Ureter (tissue), 1 donor: ENCODE data around the gene S100PBP. TPM values are rescaled to one million over a fixed set of nuclear protein-coding genes. Genes with fewer than 3 reads are reported as not detected.

Experiments
- DNase-seq: peaks from one replicate; pipeline ENCODE4 v3.0.0-alpha.2; 2020; ENCODE audit warnings: low spot score
- total RNA-seq: library from RNA; stranded (reverse); gene quantifications from one replicate; pipeline ENCODE4 v1.2.4, GENCODE V29; 2023
- donor health status: DM: yes; HTN: yes; CAD: no.

The S100PBP gene
- total RNA-seq, 1 donor from 2014 or later, result 41.0 TPM

DNA sequence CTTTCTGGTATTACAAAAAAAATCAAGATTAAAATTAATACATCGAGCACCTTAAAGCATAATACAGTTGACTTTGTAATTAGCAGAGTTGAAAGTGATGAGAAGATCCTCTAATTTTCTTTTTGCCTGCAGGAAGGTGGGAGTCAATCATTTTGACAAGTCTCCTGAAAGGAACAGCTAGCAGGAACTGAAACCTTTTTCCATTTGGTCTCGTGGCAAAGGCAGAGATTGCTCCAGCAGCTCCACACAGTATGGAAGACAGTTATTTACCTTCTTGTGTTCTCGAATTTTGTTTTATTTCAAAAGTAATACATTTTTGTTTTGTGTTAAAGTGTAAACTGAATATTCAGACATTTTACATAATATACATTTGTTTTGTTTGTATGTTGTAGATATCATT is 7.7 kb downstream of the S100PBP start:
- DNase-seq, result no peak

DNA sequence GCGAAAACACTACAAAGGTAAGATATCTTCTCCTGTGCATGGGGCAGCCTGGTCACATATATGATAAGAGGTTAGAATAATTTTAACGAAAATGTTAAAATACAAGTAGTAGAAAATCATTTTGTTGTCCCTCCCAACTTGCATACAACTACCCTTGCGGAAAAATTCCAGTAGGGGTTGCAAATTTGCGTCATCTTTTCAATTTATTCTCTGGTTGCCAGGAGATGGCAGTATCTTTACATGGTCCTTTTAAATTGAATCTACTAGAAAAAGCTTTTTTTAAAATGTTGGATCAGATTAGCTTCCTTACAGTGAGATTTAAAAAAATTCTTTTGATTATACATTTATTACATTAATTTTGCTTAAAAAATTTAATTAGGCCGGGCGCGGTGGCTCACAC is 10.9 kb downstream of the S100PBP start:
- DNase-seq, result no peak

DNA sequence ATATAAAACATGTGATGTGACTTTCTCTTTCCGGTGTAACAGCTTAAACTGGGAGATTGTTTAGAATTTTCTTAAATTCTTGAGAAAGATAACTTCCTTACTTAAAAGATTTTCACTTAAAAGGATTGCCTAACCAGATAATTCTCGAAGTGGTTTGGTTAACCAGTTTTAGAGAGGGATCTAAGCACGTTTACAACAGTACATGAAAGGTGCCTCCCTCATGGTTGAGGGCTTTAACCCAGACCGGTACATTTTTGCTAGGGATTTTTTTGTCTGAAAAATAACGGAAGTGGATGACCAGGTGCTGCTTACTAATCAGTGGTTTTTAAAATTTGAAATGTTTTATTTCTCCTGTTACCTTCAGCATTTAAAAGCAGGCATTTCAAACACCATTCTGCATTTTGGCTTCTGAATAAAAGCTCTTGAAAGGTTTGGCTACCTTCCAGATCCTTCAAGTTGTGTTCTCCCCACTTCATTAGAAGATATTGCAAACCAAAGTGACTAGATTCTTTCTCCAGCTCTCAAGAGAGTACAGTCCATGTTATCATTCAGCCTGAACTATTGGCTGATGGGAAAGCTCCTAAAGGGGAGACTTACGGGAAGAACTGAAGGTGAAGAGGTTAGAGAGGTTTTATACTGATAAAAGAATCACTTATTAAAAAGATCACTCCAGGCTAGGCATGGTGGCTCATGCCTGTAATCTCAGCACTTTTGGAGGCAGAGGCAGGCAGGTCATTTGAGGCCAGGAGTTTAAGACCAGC is 12.8 kb downstream of the S100PBP start:
- no peak for DNase-seq

DNA sequence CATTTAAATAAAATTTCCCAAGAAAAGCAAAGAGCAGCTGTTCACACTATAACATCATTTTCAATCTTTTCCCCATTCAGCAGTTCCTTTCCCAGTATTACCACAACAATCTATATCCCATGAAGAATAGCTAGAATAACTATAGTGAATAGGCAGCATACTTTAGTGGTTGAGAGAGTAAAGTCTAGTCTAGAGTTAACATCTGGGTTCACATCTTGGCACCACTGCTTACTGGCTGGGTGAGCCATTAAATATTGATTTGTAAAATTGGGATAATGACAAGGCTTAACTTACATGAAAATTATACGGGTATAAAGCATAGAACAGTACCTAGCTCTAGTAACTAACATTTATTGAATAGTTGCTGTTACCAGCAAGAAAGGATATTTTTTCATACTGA is 14.4 kb downstream of the S100PBP start:
- DNase-seq, result no peak

DNA sequence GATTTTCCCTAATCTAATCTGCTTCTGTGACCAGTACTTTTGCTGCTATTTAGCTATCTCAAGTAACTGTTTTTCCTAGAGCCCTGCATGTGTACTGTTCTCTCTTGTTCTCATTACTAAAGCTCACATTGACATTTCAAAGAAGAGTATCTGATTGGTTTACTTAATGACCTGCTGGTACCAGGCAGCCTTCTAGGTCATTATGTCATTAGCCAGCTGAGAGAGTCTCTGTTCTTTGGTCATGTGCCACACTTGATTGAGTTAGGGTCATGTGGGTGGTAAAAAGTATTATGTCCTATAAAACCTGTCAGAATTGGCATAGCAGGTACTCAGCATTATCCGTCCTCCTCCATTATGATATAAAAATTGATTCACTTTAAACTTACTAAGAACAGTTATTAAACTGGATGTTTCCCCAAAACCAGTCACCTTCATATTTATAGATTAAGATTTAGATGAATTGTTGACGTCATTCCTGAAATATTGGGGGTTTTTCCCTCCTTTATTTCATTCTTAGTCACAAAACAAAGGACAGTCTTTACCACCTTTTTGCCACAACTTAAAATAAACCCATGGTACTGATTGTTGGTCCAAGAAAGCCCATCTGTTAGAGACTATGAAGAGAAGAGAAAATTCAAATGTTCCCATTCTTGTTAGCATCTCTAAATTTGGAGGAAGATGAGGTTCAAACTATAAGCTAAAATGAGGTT is 31.1 kb downstream of the S100PBP start:
- DNase-seq, result no peak

DNA sequence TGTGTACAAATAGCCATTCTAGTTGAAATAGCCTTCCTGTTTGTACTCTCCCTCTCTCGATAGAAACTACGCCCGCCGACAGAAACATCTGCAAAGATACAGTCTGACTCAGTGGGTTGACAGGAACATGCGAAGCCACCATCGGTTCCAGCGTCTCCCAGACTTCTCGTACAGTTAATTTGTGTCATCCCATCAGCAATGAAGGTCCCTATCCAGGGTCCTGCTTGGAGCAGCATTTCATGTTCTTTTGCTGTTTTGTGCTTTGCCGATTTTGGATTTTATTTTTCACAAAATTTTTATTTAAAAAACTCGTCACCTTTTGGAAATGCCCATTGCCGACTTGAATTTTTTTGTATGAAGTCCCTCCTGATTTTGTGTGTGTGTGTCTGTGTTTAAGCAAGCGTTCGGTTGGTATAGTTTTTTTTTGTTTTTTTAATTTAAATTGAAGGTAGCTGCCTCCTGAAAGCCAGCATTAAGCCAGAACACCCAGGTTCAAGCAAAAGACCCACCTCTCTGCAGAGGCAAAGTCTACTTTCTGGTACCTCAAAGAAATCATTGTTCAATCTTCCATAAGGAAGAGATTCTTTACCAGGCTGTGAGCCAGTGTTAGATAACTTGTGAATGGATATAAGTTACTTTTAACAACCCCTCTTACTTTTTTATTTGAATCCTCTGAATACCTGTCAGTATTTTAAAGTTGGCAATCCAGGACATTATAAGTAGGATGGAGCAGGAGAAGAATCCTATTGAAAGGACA is 38.6 kb downstream of the S100PBP start:
- DNase-seq, result no peak

DNA sequence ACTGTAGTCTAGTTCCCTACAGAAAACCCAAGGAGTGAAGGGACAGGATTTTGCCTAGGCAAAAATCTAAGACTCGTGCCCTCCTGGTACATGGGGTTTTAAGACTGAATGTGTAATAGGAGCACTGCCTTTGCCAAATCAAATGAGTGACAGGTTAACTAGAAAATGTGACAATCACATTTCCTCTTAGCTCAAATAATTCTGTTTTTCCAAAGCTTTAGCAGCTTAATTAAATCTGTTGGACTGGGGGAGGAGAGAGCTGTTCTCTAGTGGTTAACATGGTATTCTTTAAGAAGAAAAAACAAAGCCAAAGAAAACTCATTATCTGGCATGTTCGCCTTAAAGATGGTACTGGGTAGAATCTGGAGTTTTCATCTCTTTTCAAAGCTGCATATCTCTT is 40.7 kb downstream of the S100PBP start:
- no peak for DNase-seq

DNA sequence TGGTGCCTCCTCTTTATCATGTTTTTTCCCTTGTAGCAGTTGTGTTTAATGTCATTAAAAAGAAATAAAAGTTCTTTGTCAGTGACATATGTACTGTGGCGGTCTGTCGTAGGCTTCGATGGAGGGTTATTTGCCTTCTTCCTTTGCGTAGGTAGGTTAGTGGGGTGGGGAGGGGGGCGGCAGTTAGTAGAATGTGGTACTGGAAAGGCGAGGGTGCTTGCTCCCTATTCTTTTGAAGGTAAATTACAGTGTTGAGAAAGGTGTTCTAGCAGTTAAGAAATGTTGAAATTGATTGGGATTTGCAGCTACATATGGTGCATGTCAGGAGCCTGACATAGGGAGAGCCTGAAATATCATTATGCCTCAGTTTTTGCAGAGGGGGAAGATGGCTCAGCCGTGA is 41.3 kb downstream of the S100PBP start:
- no peak for DNase-seq

DNA sequence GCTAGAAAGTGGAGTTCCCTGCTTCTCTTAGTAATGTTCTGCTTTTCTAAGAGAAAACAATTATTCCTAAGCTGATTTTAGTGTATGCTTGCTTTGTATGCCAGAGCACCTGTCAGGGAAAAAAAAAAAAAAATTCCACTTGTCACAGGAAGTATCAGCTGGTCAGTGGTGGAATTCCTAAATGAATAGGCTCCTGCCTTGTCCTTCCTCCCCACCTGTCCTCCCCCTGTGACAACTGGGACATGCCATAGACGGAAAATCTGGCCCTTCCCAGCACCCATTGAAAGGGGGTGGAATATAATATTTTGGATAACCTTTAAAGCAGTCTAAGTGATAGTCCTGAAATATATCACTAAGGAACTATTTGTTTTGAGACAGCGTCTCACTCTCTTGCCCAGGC is 42.5 kb downstream of the S100PBP start:
- DNase-seq, result no peak

DNA sequence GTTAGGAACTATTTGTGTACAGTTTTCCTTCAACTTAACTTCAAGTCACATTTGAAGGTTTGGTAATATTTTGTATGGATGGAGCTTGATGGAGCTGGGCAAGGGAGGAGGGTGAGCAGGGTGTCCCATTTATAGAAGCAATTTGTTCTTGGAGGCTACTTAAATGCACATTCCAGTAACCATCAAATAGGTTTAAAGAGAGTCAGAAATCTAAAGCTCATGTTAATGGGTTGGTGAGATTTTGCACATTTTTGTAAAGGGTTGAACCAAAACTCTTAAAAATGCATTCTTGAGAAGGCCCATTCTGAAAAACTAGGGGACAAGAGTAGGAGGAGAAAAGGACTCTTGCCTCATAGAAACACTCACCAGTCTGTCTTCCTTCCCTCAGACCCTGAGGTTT is 43.1 kb downstream of the S100PBP start:
- DNase-seq, result no peak

DNA sequence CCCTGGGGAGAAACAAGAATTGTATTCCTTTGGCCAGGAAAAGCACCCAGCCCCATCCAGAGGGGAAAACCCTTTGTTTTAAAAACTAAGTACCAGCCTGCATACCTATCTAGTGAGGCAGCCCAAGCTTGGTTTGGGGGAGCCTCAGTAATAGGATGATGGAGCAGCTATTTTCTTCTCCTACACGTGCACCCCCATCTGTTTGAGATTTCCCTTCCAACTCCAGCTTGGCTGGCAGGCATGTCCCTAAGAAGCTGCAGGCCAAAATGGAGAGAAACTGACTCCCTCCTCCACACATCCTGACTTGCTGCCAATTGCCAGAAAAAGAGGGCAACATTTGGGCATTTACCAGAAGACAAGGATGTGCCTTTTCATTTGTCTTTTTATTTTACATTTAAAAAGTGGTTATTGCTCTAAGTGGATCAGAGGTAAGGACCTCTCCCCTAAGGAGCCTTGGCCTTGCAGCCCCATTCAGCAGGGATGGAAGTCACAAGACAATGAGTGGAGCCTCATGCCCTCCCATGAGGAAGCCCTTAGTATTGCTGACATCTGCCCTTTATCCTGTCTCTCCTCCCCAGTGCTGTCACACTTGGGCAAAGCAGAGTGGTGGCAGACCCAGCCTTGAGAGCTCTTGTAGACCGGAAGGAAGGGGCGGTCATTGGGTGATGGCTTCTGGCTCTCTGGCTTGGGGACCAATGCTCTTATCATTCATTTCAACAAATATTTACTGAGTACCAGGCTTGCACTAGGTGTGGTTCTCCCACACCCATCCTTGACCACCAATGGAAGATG is 44.6 kb downstream of the S100PBP start:
- DNase-seq, result no peak

DNA sequence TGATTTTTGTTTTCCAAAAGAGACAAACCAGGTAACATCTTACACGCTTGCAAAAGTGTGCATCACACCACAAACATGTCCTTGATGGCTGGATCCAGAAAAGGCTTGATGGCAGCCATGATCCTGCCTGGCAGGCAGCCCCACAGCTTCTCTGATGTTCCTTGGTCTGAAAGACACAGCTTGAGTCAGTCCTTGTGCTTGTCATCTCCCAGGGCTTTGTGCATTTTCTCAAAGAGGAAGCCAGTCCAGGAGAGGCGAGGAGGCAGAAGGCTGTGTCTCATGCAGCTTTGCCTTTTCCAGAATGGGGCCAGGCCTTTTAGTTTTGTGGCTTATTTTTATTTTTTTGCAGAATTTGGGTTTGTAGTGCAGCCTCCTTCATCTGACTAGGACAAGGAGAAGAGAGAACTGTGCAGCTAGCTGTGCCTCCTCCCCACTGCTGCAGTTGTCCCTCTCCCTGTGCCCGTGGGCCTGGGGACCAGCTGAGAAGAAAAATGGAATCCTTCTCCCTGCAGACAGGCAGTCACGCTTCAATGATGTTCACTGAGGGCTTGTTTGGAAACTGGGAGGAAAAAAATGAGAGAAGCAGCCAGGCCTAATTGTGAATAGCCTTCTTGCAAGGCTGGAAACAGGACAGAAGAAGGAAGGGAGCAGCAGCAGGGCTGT is 45.9 kb downstream of the S100PBP start:
- no peak for DNase-seq

DNA sequence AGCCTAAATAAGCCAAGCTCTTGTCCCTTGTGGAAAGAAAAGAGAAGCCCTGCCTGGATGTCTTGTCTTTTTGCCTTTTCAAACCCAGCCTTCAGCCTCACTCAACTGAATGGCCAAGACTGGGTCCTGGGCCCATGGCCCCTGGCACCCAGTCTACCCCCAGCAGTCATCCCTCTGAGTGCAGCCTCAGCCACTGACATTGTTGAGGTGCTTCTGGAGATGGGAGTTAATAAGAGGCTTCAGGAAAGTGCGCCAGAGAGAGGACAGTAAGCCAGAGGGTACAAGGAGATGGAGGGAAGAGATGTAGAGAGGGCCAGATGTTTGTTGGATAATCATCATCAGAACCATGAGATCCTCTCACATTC is 46.4 kb downstream of the S100PBP start:
- DNase-seq, result no peak

DNA sequence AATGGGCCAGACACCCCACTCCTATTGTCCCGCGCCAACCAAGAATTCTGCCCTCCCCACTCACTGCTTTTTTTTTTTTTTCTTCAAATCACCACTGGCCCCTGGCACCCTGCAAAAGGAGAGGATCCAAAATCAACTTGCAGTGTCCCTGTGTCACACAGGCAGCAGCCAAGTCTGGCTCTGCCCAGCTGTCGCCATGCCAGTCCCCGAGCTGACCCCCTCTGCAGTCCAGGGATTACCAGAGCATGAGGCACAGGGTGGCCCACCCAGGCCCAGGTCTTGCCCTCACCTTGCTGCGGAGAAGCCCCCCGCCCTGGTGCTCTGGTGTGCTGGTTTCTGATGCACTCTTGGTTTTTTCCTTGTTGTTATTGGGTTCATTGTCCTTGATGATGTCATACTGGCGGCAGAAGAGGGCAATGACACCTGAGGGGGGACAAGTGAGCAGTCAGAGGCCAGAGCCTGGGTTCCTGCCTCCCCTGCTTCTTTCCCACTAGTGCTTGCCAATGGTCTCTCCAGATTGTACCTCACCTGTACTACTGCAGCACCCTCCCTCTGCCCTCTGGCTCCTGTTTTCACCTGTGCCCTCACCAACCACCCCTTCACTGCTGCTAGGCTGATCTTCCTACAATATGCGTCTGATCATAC is 47.0 kb downstream of the S100PBP start:
- DNase-seq, result no peak

DNA sequence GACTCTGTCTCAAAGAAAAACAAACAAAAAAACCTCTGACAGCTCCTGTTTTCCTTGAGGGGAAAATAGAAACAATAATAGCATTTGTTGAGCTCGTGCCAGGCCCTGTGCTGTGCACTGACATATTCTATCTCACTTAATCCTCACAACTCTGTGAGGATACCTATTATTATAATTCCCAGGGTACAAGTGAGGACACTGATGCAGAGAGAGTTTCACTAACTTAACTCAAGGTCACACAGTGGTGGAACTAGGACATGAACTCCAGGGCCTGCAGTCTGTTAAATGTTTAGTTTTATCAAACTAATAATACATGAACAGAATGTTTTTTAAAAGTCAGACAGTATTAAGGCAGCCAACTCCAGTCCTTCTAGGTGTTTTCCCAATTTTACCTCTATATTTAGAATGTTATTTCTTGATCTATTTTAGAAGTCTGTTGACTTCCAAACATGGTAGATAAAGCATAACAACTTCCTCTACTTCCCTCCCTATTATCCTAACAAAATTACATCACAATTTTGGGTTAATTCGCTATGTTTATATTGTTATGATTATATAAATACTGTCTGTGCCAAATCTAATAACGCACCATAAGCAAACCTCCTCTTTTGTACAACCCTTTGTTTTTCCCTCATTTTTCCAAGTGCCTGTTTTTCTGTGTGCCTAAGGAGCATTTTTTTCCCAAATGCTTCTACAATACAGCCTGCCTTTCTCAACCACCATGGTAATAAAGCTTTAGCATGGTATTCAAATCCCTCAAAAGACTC is 48.4 kb downstream of the S100PBP start:
- DNase-seq, result no peak

DNA sequence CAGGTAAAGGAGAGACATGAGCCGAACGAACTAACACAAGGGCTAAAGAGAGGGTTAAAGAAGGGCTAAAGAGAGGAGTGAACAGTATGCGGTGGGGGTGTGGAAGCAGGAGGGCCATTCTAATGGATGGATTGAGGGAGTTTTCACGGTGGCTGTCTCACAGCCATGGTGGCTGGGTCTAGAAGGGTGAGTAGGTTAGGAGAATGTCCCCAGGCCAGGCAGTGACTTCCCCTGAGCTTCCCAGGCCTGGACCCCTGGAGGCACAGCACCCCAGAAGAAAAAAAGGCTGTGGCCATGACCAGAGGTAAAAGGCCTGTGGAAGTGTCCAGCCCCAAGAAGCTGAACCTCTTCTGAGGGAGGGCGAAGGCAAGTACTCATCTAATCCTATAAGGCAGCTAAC is 49.7 kb downstream of the S100PBP start:
- no peak for DNase-seq

DNA sequence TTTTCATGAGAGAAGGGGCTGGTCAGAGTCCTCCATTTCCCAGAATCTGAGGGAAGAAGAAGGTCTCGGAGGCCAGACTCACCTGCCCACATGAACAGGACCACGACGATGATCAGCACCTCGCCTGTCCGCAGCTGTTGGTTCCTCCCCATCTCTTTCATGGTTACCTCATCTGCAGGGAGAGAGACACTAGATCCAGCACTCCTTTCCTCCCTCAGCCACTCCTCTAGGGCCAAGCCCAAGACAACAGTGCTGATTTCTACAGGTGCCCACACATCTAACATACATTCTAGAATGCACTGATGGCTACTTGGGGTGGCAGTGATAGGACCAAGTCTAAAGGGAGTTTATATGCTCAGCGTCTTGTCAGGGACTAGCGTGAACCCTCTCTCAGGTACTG is 50.2 kb downstream of the S100PBP start:
- DNase-seq, result no peak

DNA sequence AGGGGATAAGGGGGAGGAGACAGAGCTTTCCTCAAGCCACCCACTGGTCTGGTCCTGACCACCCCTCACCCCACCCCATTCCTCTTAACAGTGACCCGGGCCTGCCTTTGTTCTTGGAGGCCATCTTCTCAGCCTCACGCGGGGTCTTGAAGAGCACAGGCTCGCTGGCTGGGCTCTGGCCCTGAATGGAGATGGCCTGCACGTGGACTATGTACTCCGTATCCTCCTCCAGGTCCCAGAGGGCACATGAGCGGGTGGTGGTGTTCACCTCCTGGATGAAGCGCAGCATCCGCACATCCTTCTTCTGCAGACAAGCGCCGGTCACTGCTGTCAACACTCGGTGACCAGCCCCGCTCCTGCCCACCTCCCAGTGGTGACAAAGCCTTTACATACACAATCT is 50.6 kb downstream of the S100PBP start:
- no peak for DNase-seq

DNA sequence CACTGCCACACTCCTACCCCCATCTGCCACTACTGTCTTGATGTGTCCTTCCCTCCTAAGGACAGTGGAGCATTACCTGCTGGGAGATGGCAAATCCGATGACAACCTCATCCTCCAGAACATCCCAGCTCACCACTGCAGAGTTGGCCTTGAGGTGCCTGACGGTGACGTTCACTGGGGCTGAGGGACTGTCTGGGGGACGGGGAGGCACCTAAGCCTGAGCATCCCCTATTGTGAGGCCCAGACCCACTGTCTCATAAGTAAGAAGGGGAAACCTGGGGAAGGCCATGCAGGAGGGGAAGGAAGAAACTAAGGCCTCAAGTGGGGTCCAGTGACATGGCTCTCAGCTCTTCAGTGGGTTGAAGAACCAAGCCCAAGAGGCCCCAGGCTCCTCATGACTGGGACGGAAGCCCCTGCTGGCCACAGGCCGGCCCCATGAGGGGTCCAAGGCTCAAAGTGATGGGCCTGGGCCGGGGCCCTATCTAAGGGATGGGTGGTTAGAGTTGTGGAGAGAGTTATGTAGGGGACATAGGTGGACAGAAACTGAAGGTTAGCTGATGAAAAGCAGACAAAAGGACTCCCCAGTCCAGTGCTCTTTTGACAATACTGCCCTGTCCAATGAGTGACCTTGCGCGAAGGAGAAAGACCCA is 51.5 kb downstream of the S100PBP start:
- no peak for DNase-seq
